ENCODE results near the gene C2CD4B.

Gene C2CD4B, protein sequence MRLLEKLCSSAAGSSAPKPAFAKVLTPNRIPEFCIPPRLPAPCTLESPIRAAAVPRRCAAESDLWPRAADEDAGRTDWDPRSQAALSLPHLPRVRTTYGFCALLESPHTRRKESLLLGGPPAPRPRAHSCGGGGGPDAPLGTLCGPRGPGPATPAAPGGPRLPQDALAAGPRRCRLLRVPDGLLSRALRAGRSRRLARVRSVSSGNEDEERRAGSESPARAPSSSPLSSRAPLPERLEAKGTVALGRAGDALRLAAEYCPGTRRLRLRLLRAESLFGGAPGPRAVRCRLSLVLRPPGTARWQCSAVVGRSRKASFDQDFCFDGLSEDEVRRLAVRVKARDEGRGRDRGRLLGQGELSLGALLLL

GRCh38 chr15:62165104-62165792 lies at the start of gene C2CD4B:
Gene C2CD4B, minus strand, starts transcription at chr15:62165285. Its CDS starts 301 bp downstream, at chr15:62164984.
- no peak for DNase-seq (ENCODE audit: low read depth, low spot score)
- TF ChIP-seq CTCF (IDR thresholded peaks at IDR 0.05; ENCODE audit: insufficient read depth, low read length, missing control alignments), result no peak
- H3K4me3 ChIP-seq (ENCODE audit: low read depth, low read length), result peak within 1 kb of the TSS; percentile 12
- CTCF ChIA-PET, result no interaction called here
- POLR2A ChIA-PET, result no interaction called here

DNA sequence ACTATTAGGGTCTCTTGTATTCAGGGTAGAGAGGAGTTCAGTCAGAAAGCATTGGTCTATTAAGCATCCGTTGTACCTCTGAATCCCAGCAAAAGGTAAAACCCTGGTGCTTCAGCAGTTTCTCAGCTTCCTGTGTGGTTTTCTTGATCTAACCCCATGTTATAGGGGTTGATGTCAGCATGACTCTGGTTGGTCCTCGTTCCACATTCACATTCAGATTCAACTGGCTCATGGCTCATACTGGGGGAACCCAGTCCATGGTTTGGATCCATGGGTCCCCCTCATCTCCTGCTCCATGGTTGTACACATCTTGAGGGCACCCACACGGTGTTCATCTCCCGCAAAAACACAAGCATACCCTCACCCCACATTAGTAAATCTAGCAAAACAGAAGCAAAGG lies 47.7 kb upstream of the C2CD4B start:
- POLR2A ChIA-PET, result no interaction called here

DNA sequence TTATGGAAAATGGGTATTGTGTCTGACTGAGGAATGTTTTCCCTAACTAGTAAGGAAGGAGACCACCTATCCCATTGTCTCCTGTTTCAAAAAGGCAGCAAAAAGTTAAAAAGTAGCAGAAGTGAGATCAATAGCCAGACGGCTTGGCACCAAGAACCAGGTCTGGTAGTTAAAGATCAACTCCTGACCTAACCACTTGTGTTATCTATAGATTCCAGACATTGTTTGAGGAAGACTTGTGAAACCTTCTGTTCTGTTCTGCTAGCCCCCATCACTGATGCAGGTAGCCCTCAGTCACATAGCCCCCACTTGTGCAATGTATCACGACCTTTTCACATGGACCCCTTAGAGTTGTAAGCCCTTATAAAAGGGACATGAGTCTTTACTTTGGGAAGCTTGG lies 46.3 kb upstream of the C2CD4B start:
- ChIA-PET POLR2A (no interaction called here), CTCF (no interaction called here)
- no peak for DNase-seq (ENCODE audit: low read depth, low spot score)
- no peak overlapping the region for H3K4me3 ChIP-seq (ENCODE audit: low read depth, low read length)
- TF ChIP-seq CTCF (IDR thresholded peaks at IDR 0.05; ENCODE audit: insufficient read depth, low read length, missing control alignments), result no peak

More for the DNA sequence above, 47.7 kb upstream of the C2CD4B start:
- TF ChIP-seq CTCF (IDR thresholded peaks at IDR 0.05; ENCODE audit: insufficient read depth, low read length, missing control alignments), result no peak
- no peak for DNase-seq (ENCODE audit: low read depth, low spot score)
- CTCF ChIA-PET, result no interaction called here
- no peak overlapping the region for H3K4me3 ChIP-seq (ENCODE audit: low read depth, low read length)

- H3K4me3 ChIP-seq (ENCODE audit: low read depth, low read length), result no peak overlapping the region
- ChIA-PET CTCF (no interaction called here), POLR2A (no interaction called here)
- TF ChIP-seq CTCF (IDR thresholded peaks at IDR 0.05; ENCODE audit: insufficient read depth, low read length, missing control alignments), result no peak
- no peak for DNase-seq (ENCODE audit: low read depth, low spot score)
Measured at GRCh38 chr15:62209821-62210220, 44.7 kb upstream of the C2CD4B start.

DNA sequence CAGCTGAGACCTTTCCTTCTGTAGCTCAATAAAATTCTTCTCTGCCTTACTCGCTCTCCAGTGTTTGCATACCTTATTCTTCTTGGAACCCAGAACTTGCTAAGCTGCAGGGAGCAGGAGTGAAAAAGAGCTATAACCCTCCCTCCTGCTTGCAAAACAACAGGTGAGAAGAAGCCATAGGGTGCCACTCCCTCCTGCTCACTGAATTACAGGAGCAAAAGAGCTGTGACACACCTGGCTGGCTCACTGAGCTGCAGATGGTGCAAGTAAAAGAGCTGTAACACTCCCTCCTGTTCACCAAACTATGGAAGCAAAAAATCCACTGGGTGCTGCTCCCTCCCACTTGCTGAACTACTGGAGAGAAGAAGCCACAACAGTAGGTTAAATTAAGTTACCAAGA lies 44.2 kb upstream of the C2CD4B start:
- ChIA-PET CTCF (no interaction called here), POLR2A (no interaction called here)
- no peak for TF ChIP-seq CTCF (IDR thresholded peaks at IDR 0.05; ENCODE audit: insufficient read depth, low read length, missing control alignments)
- H3K4me3 ChIP-seq (ENCODE audit: low read depth, low read length), result no peak overlapping the region
- no peak for DNase-seq (ENCODE audit: low read depth, low spot score)

DNA sequence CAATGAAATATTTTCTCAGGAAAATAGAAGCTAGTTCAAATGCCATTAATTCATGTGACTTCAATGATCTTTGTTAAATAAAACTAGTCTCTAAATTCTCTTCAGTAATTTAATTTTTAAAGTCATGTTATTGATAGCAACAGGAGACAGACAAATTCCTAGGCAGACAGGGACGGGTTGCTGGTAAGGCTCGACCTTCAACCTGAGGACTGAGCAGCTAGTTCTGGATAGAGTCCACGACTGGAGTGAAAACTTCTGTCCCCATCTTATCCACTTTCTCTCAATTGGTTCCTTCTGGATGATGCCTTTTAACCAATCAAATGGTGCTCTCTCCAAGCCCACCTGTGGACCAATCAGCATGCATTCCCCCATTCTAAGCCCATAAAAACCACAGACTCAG lies 43.8 kb upstream of the C2CD4B start:
- POLR2A ChIA-PET, result no interaction called here
- CTCF ChIA-PET, result no interaction called here
- DNase-seq (ENCODE audit: low read depth, low spot score), result no peak
- TF ChIP-seq CTCF (IDR thresholded peaks at IDR 0.05; ENCODE audit: insufficient read depth, low read length, missing control alignments), result no peak
- no peak overlapping the region for H3K4me3 ChIP-seq (ENCODE audit: low read depth, low read length)

All from AG04449 (cell line).